OCI-LY7 (cell line): ENCODE data around the gene INS. TPM values are rescaled to one million over a fixed set of nuclear protein-coding genes. Genes with fewer than 3 reads are reported as not detected.

Source experiments
- BruUV-seq: library from RNA; stranded (reverse); fragments of 400-500 nt; replicated peaks from 2 replicates; lab custom pipeline; 2021; lab: Mats Ljungman, UMichigan
- CTCF ChIA-PET: fragments of 300-600 bp; sonication (Branson Sonifier 250); formaldehyde crosslinking; loops from one replicate; lab custom pipeline; 2022; ENCODE audit warnings: antibody characterized with exemption; ENCODE audit not compliant: unreplicated experiment; lab: Charles Lee
- POLR2A ChIA-PET: fragments of 300-600 bp; sonication (Branson Sonifier 250); formaldehyde crosslinking; loops from one replicate; lab custom pipeline; 2022; ENCODE audit warnings: antibody characterized with exemption; lab: Charles Lee
- DNase-seq: peaks from one replicate; pipeline ENCODE4 v3.0.0-alpha.2; 2015; ENCODE audit warnings: low spot score
- H2AFZ ChIP-seq: fragments of 200-600 bp; sonication (generic), shearing (Covaris generic); 2 replicates; pipeline ENCODE4 v1.6.1; 2014; ENCODE audit warnings: mild to moderate bottlenecking, antibody characterized with exemption, low read length, moderate library complexity
- H3K27ac ChIP-seq: fragments of 200-600 bp; sonication (generic); 2 replicates; pipeline ENCODE4 v1.5.1; 2014; ENCODE audit warnings: mixed run types, low read depth, mild to moderate bottlenecking, moderate library complexity, low read length, inconsistent platforms; ENCODE audit not compliant: poor library complexity, severe bottlenecking
- H3K36me3 ChIP-seq: fragments of 200-600 bp; sonication (generic); 2 replicates; pipeline ENCODE4 v1.6.1; 2014; ENCODE audit warnings: mild to moderate bottlenecking, antibody characterized with exemption, low read length, moderate library complexity, mixed read lengths; ENCODE audit not compliant: insufficient read depth
- H3K4me1 ChIP-seq: fragments of 200-600 bp; sonication (generic); 2 replicates; pipeline ENCODE4 v1.5.1; 2014; ENCODE audit warnings: mild to moderate bottlenecking, low read length; ENCODE audit not compliant: insufficient read depth, poor library complexity, severe bottlenecking
- H3K4me2 ChIP-seq: fragments of 200-600 bp; sonication (generic); 2 replicates; pipeline ENCODE4 v1.6.1; 2014; ENCODE audit warnings: mild to moderate bottlenecking, low read length
- H3K4me3 ChIP-seq: fragments of 200-600 bp; sonication (generic); 2 replicates; pipeline ENCODE4 v1.5.1; 2014; ENCODE audit warnings: mild to moderate bottlenecking, low read depth, low read length; ENCODE audit not compliant: poor library complexity, severe bottlenecking
- H3K79me2 ChIP-seq: fragments of 200-600 bp; sonication (generic); 2 replicates; pipeline ENCODE4 v1.6.1; 2016; ENCODE audit warnings: low read depth, mild to moderate bottlenecking, low read length, moderate library complexity, mixed read lengths; ENCODE audit not compliant: insufficient read depth
- H3K9me2 ChIP-seq: fragments of 200-600 bp; sonication (generic); 2 replicates; pipeline ENCODE4 v1.6.1; 2016; ENCODE audit warnings: mild to moderate bottlenecking, low read length, mixed read lengths; ENCODE audit not compliant: insufficient read depth
- H3K9me3 ChIP-seq: fragments of 200-600 bp; sonication (generic); 2 replicates; pipeline ENCODE4 v1.6.1; 2014; ENCODE audit warnings: mild to moderate bottlenecking, mixed run types, low read length, mixed read lengths
- H4K20me1 ChIP-seq: fragments of 200-600 bp; sonication (generic); 2 replicates; pipeline ENCODE4 v1.6.1; 2014; ENCODE audit warnings: mild to moderate bottlenecking, antibody characterized with exemption, low read length, moderate library complexity, mixed read lengths; ENCODE audit not compliant: insufficient read depth
- EZH2phosphoT487 ChIP-seq: fragments of 200-600 bp; sonication (generic); IDR thresholded peaks from 2 replicates; pipeline ENCODE4 v1.6.1; 2018; ENCODE audit warnings: low read depth, borderline replicate concordance, mild to moderate bottlenecking, mixed run types, antibody characterized with exemption, low read length, moderate library complexity, mixed read lengths
- intact Hi-C: fragments of 100-400 bp; cut with micrococcal nuclease; formaldehyde crosslinking; loops from one replicate; pipeline ENCODE4 v1.10.0; 2022; ENCODE audit not compliant: unreplicated experiment
- total RNA-seq, 2 experiments: library from RNA; depleted of rRNA in 1 of 2; stranded (reverse); fragments of >200 nt in 1 of 2; shearing (Covaris generic) in 1 of 2; gene quantifications; 2 replicates each; pipeline ENCODE4 v1.2.3, GENCODE V29; 2014 to 2022
- TF ChIP-seq, protein P1 (sequence below): fragments of 200-600 bp; sonication (generic); conservative IDR thresholded peaks from 2 replicates; pipeline ENCODE4 v1.5.1; 2014; ENCODE audit warnings: mild to moderate bottlenecking, antibody characterized with exemption, low read length, moderate library complexity, mixed read lengths

Gene INS
- total RNA-seq, 2 experiments from 2014 or later: not detected

- H3K4me1 ChIP-seq: no peaks in the 10 kb centered on the region
- no peaks in the 10 kb centered on the region for H3K9me3 ChIP-seq
- H3K4me3 ChIP-seq: no peak overlapping the region
- CTCF ChIA-PET: interaction anchor here (0.8 kb wide), 1 partner anchor 238 kb away, joined by 5 read pairs; no protein-coding TSS in a partner anchor
- DNase-seq: no peak
- H3K27ac ChIP-seq: no peak overlapping the region
- H4K20me1 ChIP-seq: no peaks in the 10 kb centered on the region
- H3K36me3 ChIP-seq: no peaks in the 10 kb centered on the region
- BruUV-seq: no TSS peak
- no peaks in the 10 kb centered on the region for H3K79me2 ChIP-seq
- POLR2A ChIA-PET: interaction anchor here (0.7 kb wide), 1 partner anchor 130 kb away, joined by 5 read pairs; no protein-coding TSS in a partner anchor
- no peak overlapping the region for H2AFZ ChIP-seq
- no peaks in the 10 kb centered on the region for H3K9me2 ChIP-seq
- TF ChIP-seq EZH2phosphoT487: no peak
- TF ChIP-seq, protein P1, sequence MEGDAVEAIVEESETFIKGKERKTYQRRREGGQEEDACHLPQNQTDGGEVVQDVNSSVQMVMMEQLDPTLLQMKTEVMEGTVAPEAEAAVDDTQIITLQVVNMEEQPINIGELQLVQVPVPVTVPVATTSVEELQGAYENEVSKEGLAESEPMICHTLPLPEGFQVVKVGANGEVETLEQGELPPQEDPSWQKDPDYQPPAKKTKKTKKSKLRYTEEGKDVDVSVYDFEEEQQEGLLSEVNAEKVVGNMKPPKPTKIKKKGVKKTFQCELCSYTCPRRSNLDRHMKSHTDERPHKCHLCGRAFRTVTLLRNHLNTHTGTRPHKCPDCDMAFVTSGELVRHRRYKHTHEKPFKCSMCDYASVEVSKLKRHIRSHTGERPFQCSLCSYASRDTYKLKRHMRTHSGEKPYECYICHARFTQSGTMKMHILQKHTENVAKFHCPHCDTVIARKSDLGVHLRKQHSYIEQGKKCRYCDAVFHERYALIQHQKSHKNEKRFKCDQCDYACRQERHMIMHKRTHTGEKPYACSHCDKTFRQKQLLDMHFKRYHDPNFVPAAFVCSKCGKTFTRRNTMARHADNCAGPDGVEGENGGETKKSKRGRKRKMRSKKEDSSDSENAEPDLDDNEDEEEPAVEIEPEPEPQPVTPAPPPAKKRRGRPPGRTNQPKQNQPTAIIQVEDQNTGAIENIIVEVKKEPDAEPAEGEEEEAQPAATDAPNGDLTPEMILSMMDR: no peak
- no peak overlapping the region for H3K4me2 ChIP-seq
- intact Hi-C loops: no loop called here
Measured at GRCh38 chr11:2182692-2183474, 21.9 kb upstream of the INS start.

GRCh38 chr11:2182075-2182474 lies 21.1 kb upstream of the INS start:
- DNase-seq: no peak
- Histone ChIP-seq H3K79me2 (no peaks in the 10 kb centered on the region), H3K4me2 (no peak overlapping the region), H3K4me1 (no peaks in the 10 kb centered on the region), H3K9me3 (no peaks in the 10 kb centered on the region), H3K36me3 (no peaks in the 10 kb centered on the region), H3K27ac (no peak overlapping the region), H2AFZ (no peak overlapping the region), H4K20me1 (no peaks in the 10 kb centered on the region), H3K4me3 (no peak overlapping the region), H3K9me2 (no peaks in the 10 kb centered on the region)
- no TSS peak for BruUV-seq
- ChIA-PET POLR2A (no interaction called here), CTCF (no interaction called here)
- intact Hi-C loops: no loop called here
- TF ChIP-seq, protein P1: no peak
- no peak for TF ChIP-seq EZH2phosphoT487

- TF ChIP-seq EZH2phosphoT487: no peak
- TF ChIP-seq, protein P1: no peak
- H3K4me2 ChIP-seq: no peak overlapping the region
- H3K79me2 ChIP-seq: no peaks in the 10 kb centered on the region
- no peak overlapping the region for H2AFZ ChIP-seq
- H3K4me3 ChIP-seq: no peak overlapping the region
- BruUV-seq: no TSS peak
- POLR2A ChIA-PET: no interaction called here
- DNase-seq: no peak
- no peak overlapping the region for H3K27ac ChIP-seq
- CTCF ChIA-PET: no interaction called here
- no peaks in the 10 kb centered on the region for H4K20me1 ChIP-seq
- no peaks in the 10 kb centered on the region for H3K9me3 ChIP-seq
- H3K4me1 ChIP-seq: no peaks in the 10 kb centered on the region
- no peaks in the 10 kb centered on the region for H3K9me2 ChIP-seq
- H3K36me3 ChIP-seq: no peaks in the 10 kb centered on the region
- intact Hi-C loops: no loop called here
Measured at GRCh38 chr11:2180789-2181370, 19.9 kb upstream of the INS start.
